Esophagus squamous epithelium (tissue), 5 donors: ENCODE results near the gene THSD7A. TPM values are rescaled to one million over a fixed set of nuclear protein-coding genes. Genes with fewer than 3 reads are reported as not detected.

Source experiments
- DNase-seq: peaks from one replicate; lab custom pipeline; 2025; lab: John Stamatoyannopoulos, UW
- H3K27ac ChIP-seq, 4 donors: fragments of 200-600 bp; sonication (generic); one replicate each; pipeline ENCODE4 v1.5.1; 2016 to 2019; ENCODE audit warnings: mild to moderate bottlenecking in 1 of 4
- H3K27me3 ChIP-seq, 4 donors: fragments of 200-600 bp; sonication (generic); 1 replicate in 3 of 4; 2 replicates in 1 of 4; pipeline versions ENCODE4 v1.5.1 to v1.6.0; 2017 to 2021; ENCODE audit warnings: antibody characterized with exemption in 1 of 4
- H3K36me3 ChIP-seq, 3 donors: fragments of 200-600 bp; sonication (generic); one replicate each; pipeline ENCODE4 v1.5.1; 2016 to 2019
- H3K4me1 ChIP-seq, 3 donors: fragments of 200-600 bp; sonication (generic); one replicate each; pipeline ENCODE4 v1.5.1; 2017 to 2019
- H3K4me3 ChIP-seq, 4 donors: fragments of 200-600 bp; sonication (generic); 1 replicate in 3 of 4; 2 replicates in 1 of 4; pipeline ENCODE4 v1.5.1; 2016 to 2019; ENCODE audit warnings: mild to moderate bottlenecking in 2 of 4, moderate library complexity in 1 of 4
- H3K9me3 ChIP-seq, 3 donors: fragments of 200-600 bp; sonication (generic); one replicate each; pipeline ENCODE4 v1.5.1; 2016 to 2019
- POLR2A ChIP-seq, 4 donors: fragments of 450-650 bp; IDR thresholded peaks; one replicate each; pipeline ENCODE4 v1.6.1; 2017; ENCODE audit warnings: antibody characterized with exemption in 4 of 4, mild to moderate bottlenecking in 4 of 4, moderate library complexity in 3 of 4
- WGBS, 2 donors: methylation state at CpG; one replicate each; pipeline ENCODE4 v1.1.5; 2018; 5-methylcytosine and 5-hydroxymethylcytosine counted together
- intact Hi-C: fragments of 100-400 bp; cut with DNase I; formaldehyde crosslinking; loops from one replicate; pipeline ENCODE4 v1.15.0; 2022
- total RNA-seq, 4 donors: library from RNA; depleted of rRNA; stranded (reverse); fragments of >200 nt; gene quantifications; one replicate each; pipeline ENCODE4 v1.1.0, GENCODE V29; 2016
- TF ChIP-seq, protein P1 (sequence below), 6 experiments: fragments of 450-650 bp in 4 of 6; fragments of 200-600 bp in 2 of 6; sonication (generic) in 2 of 6; IDR thresholded peaks; one replicate each; pipeline ENCODE4 v1.5.1; 2016 to 2019; ENCODE audit warnings: antibody characterized with exemption in 6 of 6, mild to moderate bottlenecking in 4 of 6, moderate library complexity in 4 of 6
- donor health status: DM: yes; HTN: yes; CAD: no.

THSD7A gene
- total RNA-seq, 4 donors from 2014 or later = 0.57 to 2.5 (median 1.4) TPM; not detected in 1

DNA sequence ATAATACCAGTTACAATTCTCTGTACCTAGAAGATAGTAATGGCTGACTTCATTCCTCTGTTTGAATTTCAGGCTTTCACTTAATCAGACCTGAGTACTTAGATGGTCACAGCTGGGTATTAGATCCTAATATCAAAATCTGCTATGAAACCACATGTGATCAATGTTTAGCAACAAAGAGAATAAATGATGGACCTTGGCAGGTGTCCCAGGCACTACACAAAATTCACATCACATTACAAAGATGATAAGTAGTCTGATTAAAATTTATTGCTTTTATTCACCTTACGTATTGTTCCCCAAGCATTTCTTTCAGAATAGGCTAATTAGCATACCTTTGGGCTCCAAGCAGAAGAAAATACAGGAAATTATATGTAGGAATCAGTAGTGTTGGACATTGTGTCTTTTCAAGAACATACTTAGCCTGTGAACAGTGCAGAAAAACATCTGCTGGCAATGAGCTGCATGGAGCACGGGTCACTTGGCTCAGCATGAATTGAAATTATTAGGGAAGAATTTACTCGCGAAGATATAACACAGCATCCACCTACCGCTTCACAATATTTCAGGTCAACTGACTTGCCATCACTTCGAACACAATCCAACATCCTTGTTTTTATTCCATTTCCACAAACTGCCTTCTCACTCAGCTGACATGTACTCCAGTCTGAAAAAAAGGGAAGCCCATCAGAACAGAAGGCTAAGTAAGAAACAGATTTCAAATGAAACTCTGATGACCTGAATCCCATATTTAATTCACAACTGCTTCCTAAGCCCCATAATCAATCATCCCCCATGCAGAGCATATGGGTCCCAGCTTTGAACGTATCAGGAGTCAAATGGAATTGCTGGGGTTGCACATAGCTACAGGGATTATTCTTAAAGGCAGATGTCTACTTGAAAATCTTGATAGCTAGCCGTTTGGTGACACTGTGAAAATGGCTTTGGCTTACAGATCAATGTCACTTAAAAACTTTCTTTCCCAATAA lies 421.0 kb downstream of the THSD7A start:
- no peaks in the 10 kb centered on the region for H3K9me3 ChIP-seq
- no peaks in the 10 kb centered on the region for H3K27me3 ChIP-seq
- no peak for TF ChIP-seq POLR2A (IDR thresholded peaks at IDR 0.05)
- TF ChIP-seq, protein P1, sequence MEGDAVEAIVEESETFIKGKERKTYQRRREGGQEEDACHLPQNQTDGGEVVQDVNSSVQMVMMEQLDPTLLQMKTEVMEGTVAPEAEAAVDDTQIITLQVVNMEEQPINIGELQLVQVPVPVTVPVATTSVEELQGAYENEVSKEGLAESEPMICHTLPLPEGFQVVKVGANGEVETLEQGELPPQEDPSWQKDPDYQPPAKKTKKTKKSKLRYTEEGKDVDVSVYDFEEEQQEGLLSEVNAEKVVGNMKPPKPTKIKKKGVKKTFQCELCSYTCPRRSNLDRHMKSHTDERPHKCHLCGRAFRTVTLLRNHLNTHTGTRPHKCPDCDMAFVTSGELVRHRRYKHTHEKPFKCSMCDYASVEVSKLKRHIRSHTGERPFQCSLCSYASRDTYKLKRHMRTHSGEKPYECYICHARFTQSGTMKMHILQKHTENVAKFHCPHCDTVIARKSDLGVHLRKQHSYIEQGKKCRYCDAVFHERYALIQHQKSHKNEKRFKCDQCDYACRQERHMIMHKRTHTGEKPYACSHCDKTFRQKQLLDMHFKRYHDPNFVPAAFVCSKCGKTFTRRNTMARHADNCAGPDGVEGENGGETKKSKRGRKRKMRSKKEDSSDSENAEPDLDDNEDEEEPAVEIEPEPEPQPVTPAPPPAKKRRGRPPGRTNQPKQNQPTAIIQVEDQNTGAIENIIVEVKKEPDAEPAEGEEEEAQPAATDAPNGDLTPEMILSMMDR (IDR thresholded peaks at IDR 0.05) = no peak
- H3K4me1 ChIP-seq = no peaks in the 10 kb centered on the region
- 72 to 73% methylated on average over 8 of the region's 8 CpGs for WGBS, 2 donors
- H3K4me3 ChIP-seq = no peak overlapping the region
- no peaks in the 10 kb centered on the region for H3K36me3 ChIP-seq
- no peak for DNase-seq
- H3K27ac ChIP-seq = no peak overlapping the region
- intact Hi-C loops = no loop called here

DNA sequence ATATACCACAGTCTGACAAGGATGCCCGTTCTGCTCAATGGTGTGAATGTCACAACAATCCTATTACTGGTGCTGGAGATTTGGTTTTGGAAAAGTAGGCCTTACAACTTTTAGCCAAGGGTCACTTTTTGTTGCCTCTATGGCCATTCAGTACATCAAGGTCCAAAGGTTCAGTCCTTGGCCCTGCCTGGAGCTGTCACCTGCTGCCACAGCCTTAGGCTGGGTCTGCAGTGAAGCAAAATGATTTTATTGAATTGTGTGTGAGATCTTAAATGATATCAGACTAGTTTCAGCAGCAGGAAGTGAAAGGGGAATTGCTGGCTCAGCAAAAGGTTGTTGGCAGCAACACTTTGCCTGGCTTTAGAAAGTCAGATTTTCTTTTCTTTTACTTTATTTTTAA lies 427.6 kb downstream of the THSD7A start:
- WGBS, 2 donors = 38 to 80% methylated on average over 1 of the region's 1 CpG
- no peak for DNase-seq
- H3K4me1 ChIP-seq = no peaks in the 10 kb centered on the region
- no peak for TF ChIP-seq POLR2A (IDR thresholded peaks at IDR 0.05)
- TF ChIP-seq, protein P1 (IDR thresholded peaks at IDR 0.05) = no peak
- intact Hi-C loops = no loop called here
- no peak overlapping the region for H3K27ac ChIP-seq
- no peak overlapping the region for H3K4me3 ChIP-seq
- H3K9me3 ChIP-seq = no peaks in the 10 kb centered on the region
- H3K36me3 ChIP-seq = no peaks in the 10 kb centered on the region
- no peaks in the 10 kb centered on the region for H3K27me3 ChIP-seq

DNA sequence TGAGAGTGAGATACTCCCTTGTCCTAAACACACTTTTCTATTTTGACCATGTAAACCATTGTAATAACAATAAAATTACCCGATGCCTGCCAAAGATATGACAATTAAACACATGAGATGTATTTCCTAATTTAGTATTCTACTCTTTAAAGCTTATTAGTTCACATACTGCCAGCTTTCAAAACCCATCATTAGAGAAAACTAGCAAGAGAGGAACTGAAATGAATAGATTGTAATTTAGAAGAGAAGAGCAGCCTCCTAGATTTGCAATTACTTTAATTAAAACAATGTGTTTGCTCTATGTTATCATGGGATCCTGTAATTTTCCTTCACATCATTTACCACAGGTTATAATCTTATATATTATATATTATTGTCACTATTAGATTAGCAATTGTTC lies 428.2 kb downstream of the THSD7A start:
- TF ChIP-seq POLR2A (IDR thresholded peaks at IDR 0.05) = no peak
- TF ChIP-seq, protein P1 (IDR thresholded peaks at IDR 0.05) = no peak
- Histone ChIP-seq H3K36me3 (no peaks in the 10 kb centered on the region), H3K4me3 (no peak overlapping the region), H3K27me3 (no peaks in the 10 kb centered on the region), H3K9me3 (no peaks in the 10 kb centered on the region), H3K4me1 (no peaks in the 10 kb centered on the region), H3K27ac (no peak overlapping the region)
- intact Hi-C loops = no loop called here
- WGBS, 2 donors = 52% methylated on average over 1 of the region's 1 CpG
- no peak for DNase-seq

DNA sequence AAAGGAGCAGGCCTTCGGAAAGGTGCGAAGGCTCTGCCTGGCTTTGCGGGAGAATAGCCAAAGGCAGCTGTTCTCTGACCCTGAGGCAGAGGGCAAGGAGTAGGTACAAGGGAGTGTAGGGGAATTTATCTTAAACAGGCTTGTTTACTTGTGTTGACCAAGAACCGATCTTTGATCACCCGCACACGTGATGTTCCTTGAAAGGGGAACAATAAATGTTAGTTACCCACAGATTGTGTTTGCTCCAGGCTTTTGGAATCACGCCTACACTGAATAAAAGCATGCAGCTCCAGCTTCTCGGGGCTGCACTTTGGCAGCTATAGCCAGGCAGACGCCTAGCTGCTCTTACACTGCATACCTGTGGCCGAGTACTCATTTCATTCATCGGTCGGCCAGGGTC lies 437.6 kb downstream of the THSD7A start:
- no peaks in the 10 kb centered on the region for H3K27me3 ChIP-seq
- no peaks in the 10 kb centered on the region for H3K4me1 ChIP-seq
- peaks cover 0 to 12% (median 0%) of the 10 kb centered on the region in 3 donors for H3K36me3 ChIP-seq
- TF ChIP-seq POLR2A (IDR thresholded peaks at IDR 0.05) = no peak
- TF ChIP-seq, protein P1 (IDR thresholded peaks at IDR 0.05) = no peak
- WGBS, 2 donors = 73 to 77% methylated on average over 7 to 12 of the region's 12 CpGs
- no peak overlapping the region for H3K27ac ChIP-seq
- no peak for DNase-seq
- peaks cover 0 to 6% (median 0%) of the 10 kb centered on the region in 3 donors for H3K9me3 ChIP-seq
- H3K4me3 ChIP-seq = no peak overlapping the region
- intact Hi-C loops = no loop called here

DNA sequence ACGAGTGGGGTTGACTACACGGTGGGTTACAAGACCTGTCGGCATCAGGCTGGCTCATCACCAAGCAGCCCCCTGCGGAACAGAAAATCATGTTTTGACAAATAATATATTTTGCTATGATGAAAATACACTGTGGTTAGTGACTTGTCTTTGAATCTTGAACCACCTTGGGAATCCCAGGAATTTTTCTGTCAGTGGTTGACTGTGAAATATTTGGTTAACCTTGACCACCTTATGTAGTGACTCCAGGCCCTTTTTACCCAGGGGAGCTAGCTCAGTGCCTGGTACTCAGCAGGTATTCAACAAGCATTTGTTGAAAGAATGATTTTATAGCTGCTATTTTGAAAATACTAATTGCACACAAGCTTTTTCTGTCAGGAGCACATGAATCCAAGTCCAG lies 452.4 kb downstream of the THSD7A start:
- intact Hi-C loops = no loop called here
- DNase-seq = no peak
- TF ChIP-seq, protein P1 (IDR thresholded peaks at IDR 0.05) = no peak
- no peaks in the 10 kb centered on the region for H3K9me3 ChIP-seq
- H3K36me3 ChIP-seq = no peaks in the 10 kb centered on the region
- no peaks in the 10 kb centered on the region for H3K4me1 ChIP-seq
- 80 to 88% methylated on average over 4 of the region's 4 CpGs for WGBS, 2 donors
- H3K27me3 ChIP-seq = no peaks in the 10 kb centered on the region
- H3K4me3 ChIP-seq = no peak overlapping the region
- no peak overlapping the region for H3K27ac ChIP-seq
